Cardiac fibroblast (primary cell): ENCODE results near the gene RALGAPB.

ENCODE experiments used
- DNase-seq, 2 donors: peaks; one replicate each; pipeline versions ENCODE4 v3.0.0 to v3.0.0-alpha.2; 2010; ENCODE audit warnings: low read depth in 2 of 2
- H3K4me3 ChIP-seq, 2 donors: replicated peaks in 1 of 2; 1 replicate in 1 of 2; 2 replicates in 1 of 2; pipeline ENCODE4 v1.5.1; 2011; ENCODE audit warnings: low read depth in 2 of 2, low read length in 2 of 2, mild to moderate bottlenecking in 2 of 2, moderate library complexity in 1 of 2
- TF ChIP-seq, protein P1 (sequence below): IDR thresholded peaks from one replicate; pipeline ENCODE4 v1.5.1; 2011; ENCODE audit warnings: low read depth, mild to moderate bottlenecking, low read length, inconsistent platforms

RALGAPB gene

DNA sequence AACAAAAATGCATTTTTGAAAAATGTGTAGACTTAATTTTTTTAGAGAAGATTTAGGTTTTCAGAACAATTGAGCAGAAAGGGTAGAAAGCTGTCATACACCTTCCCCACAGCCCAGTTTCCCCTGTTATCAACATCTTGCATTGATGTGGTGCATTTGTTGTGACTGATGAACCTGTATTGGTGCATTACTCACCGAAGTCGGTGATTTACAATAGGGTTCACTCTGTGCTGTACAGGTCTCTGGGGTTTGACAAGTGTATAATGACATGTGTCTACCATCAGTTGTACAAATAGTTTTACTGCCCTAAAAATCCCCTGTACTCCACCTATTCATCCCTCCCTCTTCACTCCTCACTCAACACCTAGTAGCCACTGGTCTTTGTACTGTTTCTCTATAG lies 84.5 kb downstream of the RALGAPB start:
- TF ChIP-seq, protein P1, sequence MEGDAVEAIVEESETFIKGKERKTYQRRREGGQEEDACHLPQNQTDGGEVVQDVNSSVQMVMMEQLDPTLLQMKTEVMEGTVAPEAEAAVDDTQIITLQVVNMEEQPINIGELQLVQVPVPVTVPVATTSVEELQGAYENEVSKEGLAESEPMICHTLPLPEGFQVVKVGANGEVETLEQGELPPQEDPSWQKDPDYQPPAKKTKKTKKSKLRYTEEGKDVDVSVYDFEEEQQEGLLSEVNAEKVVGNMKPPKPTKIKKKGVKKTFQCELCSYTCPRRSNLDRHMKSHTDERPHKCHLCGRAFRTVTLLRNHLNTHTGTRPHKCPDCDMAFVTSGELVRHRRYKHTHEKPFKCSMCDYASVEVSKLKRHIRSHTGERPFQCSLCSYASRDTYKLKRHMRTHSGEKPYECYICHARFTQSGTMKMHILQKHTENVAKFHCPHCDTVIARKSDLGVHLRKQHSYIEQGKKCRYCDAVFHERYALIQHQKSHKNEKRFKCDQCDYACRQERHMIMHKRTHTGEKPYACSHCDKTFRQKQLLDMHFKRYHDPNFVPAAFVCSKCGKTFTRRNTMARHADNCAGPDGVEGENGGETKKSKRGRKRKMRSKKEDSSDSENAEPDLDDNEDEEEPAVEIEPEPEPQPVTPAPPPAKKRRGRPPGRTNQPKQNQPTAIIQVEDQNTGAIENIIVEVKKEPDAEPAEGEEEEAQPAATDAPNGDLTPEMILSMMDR = no peak
- no peak overlapping the region for H3K4me3 ChIP-seq
- DNase-seq = no peak

DNA sequence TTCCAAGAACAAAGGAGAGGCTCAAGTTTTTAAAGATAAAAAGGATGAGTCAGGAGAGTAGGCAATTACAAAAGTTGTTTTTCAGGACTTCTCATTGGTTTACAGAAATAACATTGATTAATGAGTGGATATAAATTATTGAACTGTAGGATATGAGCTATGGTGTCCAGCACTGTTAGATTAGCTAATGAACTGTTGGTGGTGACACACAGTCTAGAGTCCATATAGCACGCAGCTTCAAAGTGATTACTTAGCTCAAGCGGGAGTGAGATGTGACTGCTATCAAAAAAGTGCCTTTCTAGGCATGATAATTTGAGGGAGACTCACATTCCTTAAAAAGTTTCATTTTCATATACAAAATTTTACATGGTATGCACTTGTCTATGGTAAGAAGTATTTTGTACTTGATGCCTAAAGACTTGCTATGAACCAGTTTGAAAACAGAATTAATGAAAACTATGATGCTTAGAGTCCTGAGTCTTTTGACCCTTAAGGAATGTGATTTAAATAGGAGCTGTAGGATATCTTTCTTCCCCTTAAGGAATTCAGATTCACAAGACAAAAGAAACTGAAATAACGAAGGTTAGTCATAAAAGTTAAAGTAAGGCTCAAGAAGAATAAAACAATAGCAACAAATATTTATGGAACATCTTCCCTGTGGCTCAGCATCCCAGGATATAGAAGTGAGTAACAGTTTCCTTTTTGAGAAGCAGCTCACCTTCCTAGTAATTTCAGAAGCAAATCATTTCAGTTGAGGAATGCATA lies 86.1 kb downstream of the RALGAPB start:
- H3K4me3 ChIP-seq = no peak overlapping the region
- TF ChIP-seq, protein P1 = no peak
- peak; percentile 28 to 37 for DNase-seq

DNA sequence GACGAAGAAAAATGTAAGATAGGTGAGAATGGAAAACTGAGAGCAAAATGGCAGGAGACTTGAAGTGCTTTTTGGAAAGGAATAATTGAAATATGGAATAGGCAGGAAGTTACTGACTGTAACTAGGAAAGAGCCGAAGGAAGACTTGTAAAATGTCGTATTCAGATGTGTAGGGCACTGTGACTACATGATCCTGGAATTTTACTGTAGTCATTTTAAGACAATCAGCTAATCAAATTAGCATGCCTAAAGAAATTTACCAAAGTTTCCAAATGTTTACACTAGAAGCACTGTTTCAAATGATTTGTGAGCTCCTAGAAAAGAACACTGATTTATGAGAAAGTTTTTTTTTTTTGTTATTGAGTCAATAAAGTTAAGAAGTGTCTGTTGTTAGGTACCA lies 87.1 kb downstream of the RALGAPB start:
- DNase-seq = no peak
- TF ChIP-seq, protein P1 = no peak

DNA sequence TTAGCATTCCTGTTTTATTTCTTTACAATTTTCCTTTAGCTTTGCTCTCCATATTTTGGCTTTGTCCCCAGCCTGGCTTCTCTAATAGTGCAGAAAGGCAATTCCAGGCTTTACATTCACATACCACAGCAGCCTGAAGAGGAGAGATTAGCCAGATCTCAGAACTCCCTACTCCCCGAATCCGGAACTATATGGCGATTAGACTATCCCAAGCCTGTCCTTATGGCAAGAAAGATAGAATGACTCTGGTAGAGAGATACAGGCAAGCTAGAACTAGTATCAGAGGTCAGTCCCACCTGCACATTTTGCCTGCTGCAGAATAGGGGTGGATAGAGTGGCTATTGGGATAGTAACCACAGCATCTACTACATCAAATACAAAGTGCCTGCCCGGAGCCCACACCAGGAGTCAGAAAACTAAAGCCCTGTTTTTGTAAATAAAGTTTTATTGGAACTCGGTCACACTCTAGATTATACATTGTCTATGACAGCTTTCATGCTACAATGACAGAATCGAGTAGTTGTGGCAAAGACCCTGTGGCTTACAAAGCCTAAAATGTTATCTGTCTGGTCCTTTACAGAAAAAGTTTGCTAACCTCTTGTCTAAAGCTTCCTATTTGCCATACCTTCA lies 91.3 kb downstream of the RALGAPB start:
- DNase-seq = no peak
- no peak overlapping the region for H3K4me3 ChIP-seq
- TF ChIP-seq, protein P1 = no peak

More for the DNA sequence above, 87.1 kb downstream of the RALGAPB start:
- H3K4me3 ChIP-seq = no peak overlapping the region

DNA sequence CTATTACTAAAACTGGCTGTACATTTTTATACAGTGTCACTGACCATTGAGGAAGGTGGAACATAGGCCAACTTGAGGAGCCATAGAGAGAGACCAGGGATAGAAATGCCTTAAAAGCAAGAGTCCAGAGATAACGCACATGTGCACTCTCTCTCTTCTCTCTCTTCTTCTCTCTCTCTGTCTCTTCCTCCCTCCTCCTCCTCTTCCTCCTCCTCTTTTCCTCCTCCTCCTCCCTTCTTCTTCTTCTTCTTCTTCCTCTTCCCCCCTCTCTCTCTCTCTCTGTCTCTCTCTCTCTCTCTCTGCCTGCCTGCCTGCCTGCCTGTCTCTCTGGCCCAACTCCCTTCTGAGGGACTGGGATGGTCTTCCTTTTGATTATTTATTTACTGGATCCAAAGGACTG lies 92.0 kb downstream of the RALGAPB start:
- DNase-seq = no peak
- H3K4me3 ChIP-seq = no peak overlapping the region
- TF ChIP-seq, protein P1 = no peak

DNA sequence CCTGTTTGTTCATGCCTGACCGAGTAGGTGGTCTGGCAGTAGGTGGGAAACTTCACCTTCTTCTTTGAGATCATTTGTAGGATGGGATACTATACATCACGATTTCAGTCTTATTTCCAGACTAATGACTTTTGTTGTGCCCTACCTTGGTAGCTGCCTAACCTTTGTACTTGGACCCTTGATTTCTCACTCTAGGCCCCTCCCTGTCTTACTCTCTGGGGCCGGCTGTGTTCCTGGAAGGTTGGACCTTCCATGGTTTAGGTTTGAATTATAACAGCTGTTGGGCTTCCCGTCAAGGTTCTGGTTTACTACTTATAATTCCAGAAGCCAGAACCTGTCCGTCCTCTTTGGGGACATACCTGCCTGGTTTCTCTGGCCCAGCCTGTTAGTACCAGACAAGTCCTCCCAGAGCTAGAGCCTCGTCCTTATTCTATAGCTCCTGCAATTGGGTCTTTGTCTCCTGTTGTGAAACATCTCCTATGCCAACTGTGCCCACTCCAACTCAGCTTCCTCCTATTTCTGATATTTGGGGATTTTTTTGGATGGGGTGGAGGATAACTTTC lies 93.5 kb downstream of the RALGAPB start:
- TF ChIP-seq, protein P1 = no peak
- DNase-seq = no peak
- H3K4me3 ChIP-seq = no peak overlapping the region
